ENCODE measurements around the gene TRMT61A. TPM values are rescaled to one million over a fixed set of nuclear protein-coding genes. Genes with fewer than 3 reads are reported as not detected.

TRMT61A gene
- total RNA-seq, 2 experiments from 2014 or later, result 7.3 to 9.6 TPM

GRCh38 chr14:103512701-103513611 lies 16.0 kb upstream of the TRMT61A start:
- no peaks in the 10 kb centered on the region for H3K4me1 Mint-ChIP-seq

GRCh38 chr14:103514596-103515421 lies 14.2 kb upstream of the TRMT61A start:
- peaks cover 3% of the 10 kb centered on the region for H3K27me3 Mint-ChIP-seq
- H3K4me1 Mint-ChIP-seq, result peaks cover 8% of the 10 kb centered on the region
- H3K27ac Mint-ChIP-seq, result no peak overlapping the region
- CTCF ChIA-PET, result no interaction called here
- H3K4me3 Mint-ChIP-seq, result no peak overlapping the region
- no peaks in the 10 kb centered on the region for H3K36me3 Mint-ChIP-seq
- no peaks in the 10 kb centered on the region for H3K9me3 Mint-ChIP-seq (ENCODE audit: low read depth)
- no peak for ATAC-seq
- no peak for DNase-seq

More at GRCh38 chr14:103512701-103513611, 16.0 kb upstream of the TRMT61A start:
- CTCF ChIA-PET, result no interaction called here
- no peak for DNase-seq
- Mint-ChIP-seq H3K27me3 (no peaks in the 10 kb centered on the region), H3K4me3 (no peak overlapping the region), H3K9me3 (ENCODE audit: low read depth) (no peaks in the 10 kb centered on the region), H3K27ac (no peak overlapping the region), H3K36me3 (no peaks in the 10 kb centered on the region)
- no peak for ATAC-seq

GRCh38 chr14:103516426-103517173 lies 12.4 kb upstream of the TRMT61A start:
- ATAC-seq (no peak), DNase-seq (no peak)
- CTCF ChIA-PET, result interaction anchor here (2.9 to 6.3 kb wide), 3 partner anchors 24 to 35 kb away, joined by 12 to 79 read pairs (median 20); no protein-coding TSS in a partner anchor
- Mint-ChIP-seq H3K36me3 (no peaks in the 10 kb centered on the region), H3K27me3 (peaks cover 3% of the 10 kb centered on the region), H3K9me3 (ENCODE audit: low read depth) (no peaks in the 10 kb centered on the region), H3K27ac (no peak overlapping the region), H3K4me3 (no peak overlapping the region), H3K4me1 (peaks cover 8% of the 10 kb centered on the region)

GRCh38 chr14:103517174-103517566 lies 11.8 kb upstream of the TRMT61A start:
- no peaks in the 10 kb centered on the region for H3K36me3 Mint-ChIP-seq
- peaks cover 8% of the 10 kb centered on the region for H3K4me1 Mint-ChIP-seq
- no peak for DNase-seq
- ATAC-seq, result no peak
- CTCF ChIA-PET, result interaction anchor here (2.9 to 6.3 kb wide), 3 partner anchors 23 to 34 kb away, joined by 12 to 79 read pairs (median 20); no protein-coding TSS in a partner anchor
- no peak overlapping the region for H3K27ac Mint-ChIP-seq
- H3K27me3 Mint-ChIP-seq, result peaks cover 3% of the 10 kb centered on the region
- no peak overlapping the region for H3K4me3 Mint-ChIP-seq
- H3K9me3 Mint-ChIP-seq (ENCODE audit: low read depth), result no peaks in the 10 kb centered on the region

- DNase-seq (no peak), ATAC-seq (no peak)
- peaks cover 5% of the 10 kb centered on the region for H3K27me3 Mint-ChIP-seq
- no peaks in the 10 kb centered on the region for H3K9me3 Mint-ChIP-seq (ENCODE audit: low read depth)
- CTCF ChIA-PET, result interaction anchor here (0.7 to 6.3 kb wide), 17 partner anchors 7 to 291 kb away, joined by 3 to 79 read pairs (median 5); partner anchors contain the start of gene TRMT61A
- H3K27ac Mint-ChIP-seq, result no peak overlapping the region
- no peaks in the 10 kb centered on the region for H3K36me3 Mint-ChIP-seq
- H3K4me3 Mint-ChIP-seq, result no peak overlapping the region
- H3K4me1 Mint-ChIP-seq, result peaks cover 8% of the 10 kb centered on the region
Observed at GRCh38 chr14:103517721-103518421, 11.1 kb upstream of the TRMT61A start.

- Mint-ChIP-seq H3K9me3 (ENCODE audit: low read depth) (no peaks in the 10 kb centered on the region), H3K27ac (no peak overlapping the region), H3K27me3 (peaks cover 9% of the 10 kb centered on the region), H3K36me3 (no peaks in the 10 kb centered on the region), H3K4me3 (no peak overlapping the region), H3K4me1 (peaks cover 9% of the 10 kb centered on the region)
- peak; percentile 68 for DNase-seq
- CTCF ChIA-PET, result interaction anchor here (0.6 to 6.3 kb wide), 27 partner anchors 8 to 1345 kb away, joined by 3 to 79 read pairs (median 4); partner anchors contain the start of gene TRMT61A
- ATAC-seq, result peak; percentile 47
Observed at GRCh38 chr14:103518422-103519042, 10.5 kb upstream of the TRMT61A start.

- Mint-ChIP-seq H3K9me3 (ENCODE audit: low read depth) (no peaks in the 10 kb centered on the region), H3K36me3 (no peaks in the 10 kb centered on the region), H3K27ac (no peak overlapping the region), H3K4me1 (peaks cover 9% of the 10 kb centered on the region), H3K4me3 (no peak overlapping the region), H3K27me3 (peaks cover 16% of the 10 kb centered on the region)
- ATAC-seq (no peak), DNase-seq (no peak)
- CTCF ChIA-PET, result interaction anchor here (0.6 to 6.3 kb wide), 27 partner anchors 9 to 1345 kb away, joined by 3 to 79 read pairs (median 4); partner anchors contain the start of gene TRMT61A
Observed at GRCh38 chr14:103519043-103519836, 9.8 kb upstream of the TRMT61A start.

- H3K4me3 Mint-ChIP-seq, result no peak overlapping the region
- no peak overlapping the region for H3K27ac Mint-ChIP-seq
- CTCF ChIA-PET, result interaction anchor here (1.0 to 6.3 kb wide), 5 partner anchors 8 to 34 kb away, joined by 3 to 79 read pairs (median 20); partner anchors contain the start of gene TRMT61A
- no peaks in the 10 kb centered on the region for H3K36me3 Mint-ChIP-seq
- H3K9me3 Mint-ChIP-seq (ENCODE audit: low read depth), result no peaks in the 10 kb centered on the region
- no peak for ATAC-seq
- DNase-seq, result no peak
- H3K27me3 Mint-ChIP-seq, result peaks cover 21% of the 10 kb centered on the region
- peaks cover 9% of the 10 kb centered on the region for H3K4me1 Mint-ChIP-seq
Observed at GRCh38 chr14:103519837-103520212, 9.2 kb upstream of the TRMT61A start.

- CTCF ChIA-PET, result interaction anchor here (0.9 to 6.3 kb wide), 10 partner anchors 8 to 196 kb away, joined by 3 to 79 read pairs (median 4); partner anchors contain the start of genes TRMT61A and ZFYVE21
- no peak overlapping the region for H3K4me3 Mint-ChIP-seq
- H3K4me1 Mint-ChIP-seq, result peaks cover 9% of the 10 kb centered on the region
- H3K9me3 Mint-ChIP-seq (ENCODE audit: low read depth), result no peaks in the 10 kb centered on the region
- H3K36me3 Mint-ChIP-seq, result no peaks in the 10 kb centered on the region
- ATAC-seq (no peak), DNase-seq (no peak)
- H3K27me3 Mint-ChIP-seq, result peaks cover 21% of the 10 kb centered on the region
- H3K27ac Mint-ChIP-seq, result no peak overlapping the region
Observed at GRCh38 chr14:103520269-103520656, 8.7 kb upstream of the TRMT61A start.

GRCh38 chr14:103520657-103521437 lies 8.1 kb upstream of the TRMT61A start:
- CTCF ChIA-PET, result interaction anchor here (0.6 to 6.3 kb wide), 14 partner anchors 8 to 195 kb away, joined by 3 to 79 read pairs (median 3); partner anchors contain the start of genes TRMT61A and ZFYVE21
- H3K4me1 Mint-ChIP-seq, result peaks cover 9% of the 10 kb centered on the region
- no peak overlapping the region for H3K27ac Mint-ChIP-seq
- H3K4me3 Mint-ChIP-seq, result peak overlapping the region; percentile 42
- ATAC-seq (peak; percentile 68), DNase-seq (peak; percentile 72)
- H3K27me3 Mint-ChIP-seq, result peaks cover 21% of the 10 kb centered on the region
- H3K36me3 Mint-ChIP-seq, result no peaks in the 10 kb centered on the region
- H3K9me3 Mint-ChIP-seq (ENCODE audit: low read depth), result no peaks in the 10 kb centered on the region

Data from activated CD8-positive, alpha-beta memory T cell treated with anti-CD3 and anti-CD28 coated beads, Interleukin-2, amount 10 ng/mL, durations not matched to agents 7 days and 5 days (primary cell).